MCF 10A (cell line): Measurements from ENCODE around the gene GPR180. TPM values are rescaled to one million over a fixed set of nuclear protein-coding genes. Genes with fewer than 3 reads are reported as not detected.

ENCODE experiments used
- Bru-seq: library from RNA; stranded (reverse); fragments of 400-500 nt; gene quantifications from one replicate; lab custom pipeline; 2021; lab: Mats Ljungman, UMichigan
- BruChase-seq, 2 experiments: library from RNA; stranded (reverse); fragments of 400-500 nt; gene quantifications; one replicate each; lab custom pipeline; 2021; lab: Mats Ljungman, UMichigan
- BruUV-seq: library from RNA; stranded (reverse); fragments of 400-500 nt; replicated peaks from 2 replicates; lab custom pipeline; 2021; lab: Mats Ljungman, UMichigan
- CTCF ChIA-PET: fragments of 300-600 bp; sonication (Branson Sonifier 250); formaldehyde crosslinking; extraction: SDS; loops from one replicate; lab custom pipeline; 2021; ENCODE audit warnings: antibody characterized with exemption, inconsistent platforms; lab: Yijun Ruan, JAX
- POLR2A ChIA-PET: fragments of 300-600, 350-650 bp; sonication (Branson Sonifier 250); formaldehyde crosslinking; extraction: SDS; loops from one replicate; lab custom pipeline; 2020; ENCODE audit warnings: antibody characterized with exemption, inconsistent platforms; lab: Yijun Ruan, JAX
- DNase-seq: peaks from one replicate; pipeline ENCODE4 v3.0.0-alpha.2; 2018; ENCODE audit not compliant: unreplicated experiment
- H3K27ac Mint-ChIP-seq: one replicate; pipeline ENCODE4 v1.8.0; 2022; ENCODE audit warnings: mild to moderate bottlenecking, low read depth, mixed read lengths; ENCODE audit not compliant: unreplicated experiment
- H3K27me3 Mint-ChIP-seq: one replicate; pipeline ENCODE4 v1.8.0; 2022; ENCODE audit warnings: mixed read lengths; ENCODE audit not compliant: insufficient read depth, unreplicated experiment
- H3K36me3 Mint-ChIP-seq: one replicate; pipeline ENCODE4 v1.8.0; 2022; ENCODE audit warnings: mild to moderate bottlenecking, moderate library complexity, mixed read lengths; ENCODE audit not compliant: insufficient read depth, unreplicated experiment
- H3K4me1 Mint-ChIP-seq: one replicate; pipeline ENCODE4 v1.8.0; 2022; ENCODE audit warnings: mixed read lengths; ENCODE audit not compliant: insufficient read depth, unreplicated experiment
- H3K4me3 Mint-ChIP-seq: one replicate; pipeline ENCODE4 v1.8.0; 2022; ENCODE audit warnings: mild to moderate bottlenecking, moderate library complexity, mixed read lengths; ENCODE audit not compliant: unreplicated experiment
- H3K9me3 Mint-ChIP-seq: one replicate; pipeline ENCODE4 v1.8.0; 2022; ENCODE audit warnings: mixed read lengths; ENCODE audit not compliant: unreplicated experiment
- intact Hi-C: fragments of 100-400 bp; cut with micrococcal nuclease; formaldehyde crosslinking; loops from 2 replicates; pipeline ENCODE4 v1.14.1; 2022
- long read RNA-seq: library from polyadenylated mRNA; stranded (forward); transcript quantifications from one replicate; pipeline ENCODE4 v2.0.0, GENCODE V29; 2022
- total RNA-seq: library from RNA; stranded (reverse); gene quantifications from 2 replicates; pipeline ENCODE4 v1.2.3, GENCODE V29; 2022
- TF ChIP-seq, protein P1 (sequence below): fragments of 200-600 bp; IDR thresholded peaks from one replicate; pipeline ENCODE4 v1.8.0; 2022; ENCODE audit warnings: antibody characterized with exemption, mild to moderate bottlenecking; ENCODE audit not compliant: unreplicated experiment

GPR180 gene
- total RNA-seq: 4.8 and 4.9 TPM in 2 replicates
- Bru-seq, nascent RNA: percentile 82 among the genes with signal in this experiment
- BruChase-seq, experiment 1, labeled RNA remaining after a 6-hour chase: percentile 83 among the genes with signal in this experiment
- BruChase-seq, experiment 2, labeled RNA remaining after a 2-hour chase: percentile 82 among the genes with signal in this experiment
- long read RNA-seq, full-length matches to known transcripts: 16 of 22 reads
- long read RNA-seq, partial matches to known transcripts: 1 of 22 reads
- long read RNA-seq, other reads (novel, unspliced or antisense): 5 of 22 reads

DNA sequence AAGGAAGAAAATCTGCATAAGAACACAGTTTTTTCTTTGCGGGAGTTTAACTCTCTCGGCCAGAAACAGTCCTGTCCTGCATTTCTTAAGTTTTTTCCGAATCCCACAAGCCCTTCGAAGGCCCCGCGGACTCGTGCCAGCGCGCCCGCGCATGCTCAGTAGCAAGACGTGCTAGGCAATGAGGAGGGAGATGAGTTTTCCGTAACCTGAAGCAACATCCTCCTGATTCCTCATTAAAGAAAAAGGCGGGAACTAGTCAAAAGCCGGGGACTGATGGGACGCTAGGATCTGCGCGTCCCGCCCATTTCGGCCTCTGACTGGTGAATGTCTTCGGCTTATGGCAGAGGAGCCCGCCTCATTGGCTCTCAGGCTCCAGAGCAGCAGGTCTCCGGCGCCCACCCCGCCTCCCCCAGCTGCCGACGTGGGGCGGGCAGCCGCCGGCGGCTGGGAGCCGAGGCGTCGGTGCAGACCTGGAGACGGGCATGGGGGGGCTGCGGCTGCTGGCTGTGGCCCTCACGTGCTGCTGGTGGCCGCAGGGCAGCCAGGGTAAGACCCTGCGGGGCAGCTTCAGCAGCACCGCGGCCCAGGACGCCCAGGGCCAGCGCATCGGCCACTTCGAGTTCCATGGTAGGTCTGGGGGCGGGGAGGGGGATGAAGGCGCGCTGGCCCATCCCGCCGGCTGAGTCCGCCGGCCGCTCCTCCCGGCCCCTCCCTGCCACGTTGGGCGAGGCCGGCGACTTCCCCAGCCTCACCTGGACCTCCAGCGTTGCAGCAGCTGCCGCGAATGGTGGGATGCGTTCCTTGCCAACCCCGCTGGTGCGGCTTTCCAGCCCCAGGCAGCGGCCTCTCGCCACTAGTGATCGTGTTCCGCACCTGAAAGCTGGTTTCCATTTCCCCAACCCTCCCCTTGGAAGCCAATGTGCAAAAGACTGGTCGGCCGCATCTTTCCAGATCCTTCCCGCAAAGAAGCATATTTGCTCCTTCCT lies at the start of gene GPR180:
Gene GPR180, plus strand, starts transcription at position 412 of the 986 bp plus-strand sequence. Its CDS starts 71 bp downstream, at position 483.
- POLR2A ChIA-PET: interaction anchor here (0.6 to 3.1 kb wide), 11 partner anchors 10 to 871 kb away, joined by 3 to 12 read pairs (median 4); no protein-coding TSS in a partner anchor
- intact Hi-C loops: loop anchor here (2.0 kb wide), 1 partner anchor 53 kb away; no protein-coding TSS in a partner anchor
- H3K4me1 Mint-ChIP-seq: peaks cover 23% of the 10 kb centered on the region
- H3K4me3 Mint-ChIP-seq: peak within 1 kb of the TSS; percentile 87
- TF ChIP-seq, protein P1, sequence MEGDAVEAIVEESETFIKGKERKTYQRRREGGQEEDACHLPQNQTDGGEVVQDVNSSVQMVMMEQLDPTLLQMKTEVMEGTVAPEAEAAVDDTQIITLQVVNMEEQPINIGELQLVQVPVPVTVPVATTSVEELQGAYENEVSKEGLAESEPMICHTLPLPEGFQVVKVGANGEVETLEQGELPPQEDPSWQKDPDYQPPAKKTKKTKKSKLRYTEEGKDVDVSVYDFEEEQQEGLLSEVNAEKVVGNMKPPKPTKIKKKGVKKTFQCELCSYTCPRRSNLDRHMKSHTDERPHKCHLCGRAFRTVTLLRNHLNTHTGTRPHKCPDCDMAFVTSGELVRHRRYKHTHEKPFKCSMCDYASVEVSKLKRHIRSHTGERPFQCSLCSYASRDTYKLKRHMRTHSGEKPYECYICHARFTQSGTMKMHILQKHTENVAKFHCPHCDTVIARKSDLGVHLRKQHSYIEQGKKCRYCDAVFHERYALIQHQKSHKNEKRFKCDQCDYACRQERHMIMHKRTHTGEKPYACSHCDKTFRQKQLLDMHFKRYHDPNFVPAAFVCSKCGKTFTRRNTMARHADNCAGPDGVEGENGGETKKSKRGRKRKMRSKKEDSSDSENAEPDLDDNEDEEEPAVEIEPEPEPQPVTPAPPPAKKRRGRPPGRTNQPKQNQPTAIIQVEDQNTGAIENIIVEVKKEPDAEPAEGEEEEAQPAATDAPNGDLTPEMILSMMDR: no peak
- peaks cover 7% of the 10 kb centered on the region for H3K9me3 Mint-ChIP-seq
- peak; percentile 100 for DNase-seq
- no peaks in the 10 kb centered on the region for H3K27me3 Mint-ChIP-seq
- CTCF ChIA-PET: interaction anchor here (0.6 to 2.2 kb wide), 7 partner anchors 13 to 1333 kb away, joined by 3 to 8 read pairs (median 3); no protein-coding TSS in a partner anchor
- peak within 1 kb of the TSS; percentile 51 for H3K27ac Mint-ChIP-seq
- H3K36me3 Mint-ChIP-seq: peaks cover 15% of the 10 kb centered on the region
- BruUV-seq: no TSS peak

DNA sequence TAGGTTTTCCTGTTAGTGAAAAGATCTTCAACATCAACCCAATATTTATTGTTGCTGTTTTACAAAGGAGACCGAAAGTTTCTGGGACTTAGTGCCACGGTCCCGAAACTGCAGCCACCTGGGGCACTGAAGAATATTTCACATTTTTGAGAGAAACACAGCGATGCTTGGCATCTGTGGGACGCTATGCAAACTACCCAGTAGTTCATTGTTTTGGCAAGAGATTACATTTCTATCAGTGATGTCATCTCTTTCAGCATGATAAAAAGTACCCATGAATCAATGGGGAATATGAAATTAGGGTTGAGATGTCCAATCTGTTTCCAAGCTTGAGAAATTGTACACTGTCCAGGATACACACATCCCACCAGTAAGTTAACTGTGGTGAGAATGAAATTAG lies 49.6 kb upstream of the GPR180 start:
- no peak overlapping the region for H3K27ac Mint-ChIP-seq
- TF ChIP-seq, protein P1: no peak
- CTCF ChIA-PET: no interaction called here

DNA sequence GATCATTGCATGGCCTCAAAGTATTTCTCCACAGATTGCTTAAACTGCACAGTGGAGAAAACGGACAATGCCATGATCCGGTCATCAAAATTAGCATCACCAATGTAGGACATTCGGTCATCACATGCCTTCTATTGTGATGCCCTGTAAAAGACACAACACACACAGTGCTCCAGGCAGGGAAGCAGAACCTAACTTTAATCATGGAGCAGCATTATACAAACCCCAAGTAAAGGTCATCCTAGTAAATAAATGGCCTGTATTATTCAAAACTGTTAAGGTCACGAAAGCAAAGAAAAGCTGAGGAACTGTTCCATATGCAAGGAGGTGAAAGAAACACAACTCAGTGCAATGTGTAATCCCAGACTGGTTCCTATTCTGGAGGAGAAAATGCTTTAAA lies 47.9 kb upstream of the GPR180 start:
- no peak for DNase-seq
- Mint-ChIP-seq H3K27me3 (no peaks in the 10 kb centered on the region), H3K4me1 (no peaks in the 10 kb centered on the region), H3K27ac (no peak overlapping the region), H3K36me3 (peaks cover 12% of the 10 kb centered on the region), H3K9me3 (no peaks in the 10 kb centered on the region), H3K4me3 (no peak overlapping the region)
- CTCF ChIA-PET: no interaction called here
- POLR2A ChIA-PET: interaction anchor here (0.6 kb wide), 1 partner anchor 1017 kb away, joined by 3 read pairs; no protein-coding TSS in a partner anchor
- BruUV-seq: no TSS peak
- TF ChIP-seq, protein P1: no peak
- intact Hi-C loops: no loop called here

More for the DNA sequence above, 49.6 kb upstream of the GPR180 start:
- H3K36me3 Mint-ChIP-seq: peaks cover 18% of the 10 kb centered on the region
- no TSS peak for BruUV-seq
- H3K4me1 Mint-ChIP-seq: peaks cover 7% of the 10 kb centered on the region
- H3K9me3 Mint-ChIP-seq: no peaks in the 10 kb centered on the region
- intact Hi-C loops: no loop called here
- H3K27me3 Mint-ChIP-seq: no peaks in the 10 kb centered on the region
- no peak for DNase-seq
- H3K4me3 Mint-ChIP-seq: no peak overlapping the region
- POLR2A ChIA-PET: no interaction called here
